Measurements from ENCODE around the gene MED15. TPM values are rescaled to one million over a fixed set of nuclear protein-coding genes. Genes with fewer than 3 reads are reported as not detected.

MED15 gene
- total RNA-seq, 1 experiment from 2014 or later = 87.9 TPM

GRCh38 chr22:20563466-20563906 lies 56.1 kb downstream of the MED15 start:
- no peaks in the 10 kb centered on the region for H3K9me3 ChIP-seq (ENCODE audit: insufficient read depth, low read depth)
- ChIA-PET POLR2A (ENCODE audit: unreplicated experiment) (no interaction called here), CTCF (no interaction called here)
- no peak overlapping the region for H3K4me2 ChIP-seq
- no peak overlapping the region for H2AFZ ChIP-seq
- H3F3A ChIP-seq (ENCODE audit: insufficient read depth, low read depth) = peaks cover 45% of the 10 kb centered on the region
- intact Hi-C loops (cut with micrococcal nuclease; ENCODE audit: unreplicated experiment) = no loop called here
- H3K27me3 ChIP-seq (ENCODE audit: insufficient read depth, low read depth) = no peaks in the 10 kb centered on the region
- H3K27ac ChIP-seq = no peak overlapping the region
- peaks cover 8% of the 10 kb centered on the region for H3K79me2 ChIP-seq (ENCODE audit: low read depth)
- H3K9me2 ChIP-seq (ENCODE audit: insufficient read depth) = no peaks in the 10 kb centered on the region
- H3K4me1 ChIP-seq (replicated peaks; ENCODE audit: insufficient read depth) = peaks cover 38% of the 10 kb centered on the region
- TF ChIP-seq CTCF (conservative IDR thresholded peaks at IDR 0.05) (no peak), EZH2 (IDR thresholded peaks at IDR 0.05; ENCODE audit: low read depth) (no peak)
- no peak for DNase-seq
- H4K20me1 ChIP-seq (ENCODE audit: insufficient read depth) = peaks cover 18% of the 10 kb centered on the region
- no peak overlapping the region for H3K4me3 ChIP-seq
- BruUV-seq (replicated peaks) = no TSS peak
- H3K36me3 ChIP-seq (ENCODE audit: low read depth) = no peaks in the 10 kb centered on the region

GRCh38 chr22:20563941-20564371 lies 56.5 kb downstream of the MED15 start:
- H3K4me1 ChIP-seq (replicated peaks; ENCODE audit: insufficient read depth) = peaks cover 43% of the 10 kb centered on the region
- no peaks in the 10 kb centered on the region for H3K9me2 ChIP-seq (ENCODE audit: insufficient read depth)
- H3K27me3 ChIP-seq (ENCODE audit: insufficient read depth, low read depth) = no peaks in the 10 kb centered on the region
- no peak for DNase-seq
- no peak overlapping the region for H3K27ac ChIP-seq
- POLR2A ChIA-PET (ENCODE audit: unreplicated experiment) = no interaction called here
- CTCF ChIA-PET = interaction anchor here (0.7 kb wide), 1 partner anchor 33 kb away, joined by 4 read pairs; no protein-coding TSS in a partner anchor
- TF ChIP-seq CTCF (conservative IDR thresholded peaks at IDR 0.05) (no peak), EZH2 (IDR thresholded peaks at IDR 0.05; ENCODE audit: low read depth) (no peak)
- H3K79me2 ChIP-seq (ENCODE audit: low read depth) = peaks cover 10% of the 10 kb centered on the region
- H3F3A ChIP-seq (ENCODE audit: insufficient read depth, low read depth) = peaks cover 49% of the 10 kb centered on the region
- no TSS peak for BruUV-seq (replicated peaks)
- H3K4me3 ChIP-seq = no peak overlapping the region
- peaks cover 18% of the 10 kb centered on the region for H4K20me1 ChIP-seq (ENCODE audit: insufficient read depth)
- intact Hi-C loops (cut with micrococcal nuclease; ENCODE audit: unreplicated experiment) = no loop called here
- H3K9me3 ChIP-seq (ENCODE audit: insufficient read depth, low read depth) = no peaks in the 10 kb centered on the region
- no peaks in the 10 kb centered on the region for H3K36me3 ChIP-seq (ENCODE audit: low read depth)
- H2AFZ ChIP-seq = no peak overlapping the region
- no peak overlapping the region for H3K4me2 ChIP-seq

GRCh38 chr22:20565079-20565734 lies 57.8 kb downstream of the MED15 start:
- TF ChIP-seq EZH2 (IDR thresholded peaks at IDR 0.05; ENCODE audit: low read depth) (no peak), CTCF (conservative IDR thresholded peaks at IDR 0.05) (no peak)
- H3K9me3 ChIP-seq (ENCODE audit: insufficient read depth, low read depth) = no peaks in the 10 kb centered on the region
- CTCF ChIA-PET = interaction anchor here (0.5 to 0.7 kb wide), 2 partner anchors 9 to 38 kb away, joined by 3 to 4 read pairs; no protein-coding TSS in a partner anchor
- H3K36me3 ChIP-seq (ENCODE audit: low read depth) = no peaks in the 10 kb centered on the region
- BruUV-seq (replicated peaks) = no TSS peak
- POLR2A ChIA-PET (ENCODE audit: unreplicated experiment) = no interaction called here
- peaks cover 18% of the 10 kb centered on the region for H4K20me1 ChIP-seq (ENCODE audit: insufficient read depth)
- no peak for DNase-seq
- no peak overlapping the region for H2AFZ ChIP-seq
- H3K79me2 ChIP-seq (ENCODE audit: low read depth) = peaks cover 14% of the 10 kb centered on the region
- peak overlapping the region; percentile 97 for H3K27ac ChIP-seq
- no peak overlapping the region for H3K4me3 ChIP-seq
- peaks cover 60% of the 10 kb centered on the region for H3F3A ChIP-seq (ENCODE audit: insufficient read depth, low read depth)
- peak overlapping the region; percentile 61 for H3K4me2 ChIP-seq
- peaks cover 55% of the 10 kb centered on the region for H3K4me1 ChIP-seq (replicated peaks; ENCODE audit: insufficient read depth)
- intact Hi-C loops (cut with micrococcal nuclease; ENCODE audit: unreplicated experiment) = loop anchor here (5.0 kb wide), 1 partner anchor 137 kb away; no protein-coding TSS in a partner anchor
- no peaks in the 10 kb centered on the region for H3K27me3 ChIP-seq (ENCODE audit: insufficient read depth, low read depth)
- no peaks in the 10 kb centered on the region for H3K9me2 ChIP-seq (ENCODE audit: insufficient read depth)

Measured in PC-9 (cell line).